Measurements from ENCODE around the gene PLAGL1. TPM values are rescaled to one million over a fixed set of nuclear protein-coding genes. Genes with fewer than 3 reads are reported as not detected.

The PLAGL1 gene
- polyA plus RNA-seq, 12 donors, result 228 to 470 (median 298) TPM

GRCh38 chr6:143970456-143971218 lies 37.4 kb downstream of the PLAGL1 start:
- DNase-seq, result peak; percentile 73

GRCh38 chr6:143969077-143969476 lies 39.0 kb downstream of the PLAGL1 start:
- no peak for DNase-seq

DNA sequence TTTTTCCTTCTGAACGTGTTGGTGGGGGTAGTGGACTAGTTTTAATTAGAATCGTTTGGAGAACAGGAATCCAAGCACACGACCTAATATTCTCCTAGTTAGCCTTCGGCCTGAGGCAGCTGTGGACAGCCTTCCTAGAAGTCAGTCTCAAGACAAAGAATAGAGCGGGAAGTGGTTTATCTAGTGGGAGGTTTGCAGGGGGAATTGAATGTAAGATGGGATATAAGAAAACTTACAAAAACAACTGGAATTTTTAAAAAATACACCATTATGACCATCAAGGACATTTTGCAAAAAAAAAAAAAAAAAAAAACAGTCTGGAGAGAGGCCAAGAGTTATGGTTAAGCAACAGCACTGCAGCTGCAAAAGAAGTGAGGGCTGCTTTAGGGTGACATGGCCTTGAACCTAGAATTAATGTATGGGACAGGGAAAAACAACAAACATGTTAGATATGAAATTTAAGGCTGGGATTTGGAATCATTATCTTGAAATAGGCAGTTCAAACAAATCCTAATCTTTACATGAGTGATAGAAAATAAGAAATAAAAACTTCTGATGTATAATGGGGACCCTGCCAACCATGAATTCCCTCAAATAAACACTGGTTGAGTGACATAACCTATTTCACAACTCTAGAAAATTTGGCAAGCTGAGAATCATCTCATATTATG lies 40.2 kb downstream of the PLAGL1 start:
- DNase-seq, result no peak

DNA sequence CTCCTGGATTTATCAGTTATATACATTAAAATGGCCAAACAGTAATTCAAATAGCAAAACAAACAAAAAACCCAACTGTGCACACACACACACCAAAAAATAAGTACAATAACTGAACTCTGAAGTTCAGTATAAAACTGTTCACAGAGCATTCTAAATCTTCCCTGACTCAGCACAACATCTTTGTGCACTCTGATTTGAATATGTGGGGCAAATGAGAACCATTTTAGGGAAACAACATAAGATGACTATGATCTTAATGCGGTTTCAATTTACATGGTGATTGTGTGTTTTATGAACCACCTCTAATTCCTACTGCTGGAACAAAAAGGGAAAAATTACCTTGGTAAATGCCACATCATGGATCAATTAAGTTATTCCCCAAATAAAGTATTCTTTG lies 41.7 kb downstream of the PLAGL1 start:
- DNase-seq, result no peak

DNA sequence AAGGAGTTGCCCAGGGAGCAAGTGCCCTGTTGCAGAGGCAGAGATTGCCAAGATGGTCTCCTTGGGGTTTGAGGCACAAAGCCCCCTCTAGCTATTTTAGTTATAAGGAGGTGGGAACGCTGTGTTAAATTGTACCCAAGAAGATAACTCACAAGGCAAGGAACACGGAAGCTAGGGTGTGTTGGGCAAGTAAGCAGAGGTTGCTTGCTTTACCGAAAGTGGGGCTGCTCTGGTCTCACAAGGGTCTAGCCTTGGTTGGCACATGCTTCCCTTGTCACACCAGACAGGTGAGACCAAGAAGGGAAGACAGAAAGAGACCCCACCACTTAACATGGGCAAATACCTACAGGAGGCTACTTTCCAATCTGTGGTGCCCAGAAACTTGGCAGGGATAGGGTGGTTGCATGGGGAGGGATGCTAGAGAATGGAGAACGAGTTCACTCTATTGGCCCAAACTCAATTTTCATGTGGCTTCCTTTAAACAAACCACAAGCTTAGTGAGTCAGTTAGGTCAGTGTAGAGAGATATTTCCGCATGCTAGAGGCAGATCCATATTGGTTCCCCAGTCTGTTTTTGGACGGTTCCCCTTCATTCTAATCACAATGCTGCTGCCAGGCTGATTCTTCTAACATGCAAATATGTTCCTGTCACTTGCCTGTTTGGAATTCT lies 42.4 kb downstream of the PLAGL1 start:
- DNase-seq, result no peak

- no peak for DNase-seq
Observed at GRCh38 chr6:143964674-143965081, 43.4 kb downstream of the PLAGL1 start.

DNA sequence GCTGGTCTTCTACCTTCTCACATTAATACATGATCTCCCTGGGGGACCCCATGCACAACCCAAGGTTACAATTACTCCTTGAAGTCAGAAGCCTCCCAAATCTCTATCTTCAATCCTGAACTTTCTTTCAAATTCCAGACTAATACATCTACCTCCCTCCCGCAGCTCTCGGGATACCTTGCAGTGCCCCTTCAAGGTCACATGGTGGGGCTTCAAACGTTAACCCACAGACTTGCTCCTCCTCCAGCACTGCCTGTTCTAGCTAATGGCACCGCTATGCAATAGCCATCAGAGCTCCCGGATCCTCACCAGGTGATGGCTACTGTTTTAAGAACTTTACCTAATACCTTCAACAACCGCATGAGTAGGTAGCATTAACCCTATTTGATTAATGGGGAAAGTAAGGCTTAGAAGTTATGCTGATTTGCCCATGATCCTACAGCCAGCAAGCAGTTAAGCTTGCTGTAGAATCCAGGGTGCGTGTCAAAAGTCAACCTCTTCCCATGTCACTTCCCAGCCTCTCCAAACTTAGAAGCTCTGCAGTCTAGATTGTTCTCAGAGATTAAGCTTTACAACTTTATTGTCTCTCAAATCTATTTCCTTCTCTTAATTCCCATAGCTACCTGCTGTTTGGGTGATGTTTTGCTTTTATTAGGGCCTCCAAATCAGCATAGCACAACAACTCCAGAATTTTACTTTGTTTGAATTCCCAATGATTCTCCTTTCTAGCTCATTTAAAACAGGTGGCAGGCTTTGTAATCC lies 44.7 kb downstream of the PLAGL1 start:
- no peak for DNase-seq

DNA sequence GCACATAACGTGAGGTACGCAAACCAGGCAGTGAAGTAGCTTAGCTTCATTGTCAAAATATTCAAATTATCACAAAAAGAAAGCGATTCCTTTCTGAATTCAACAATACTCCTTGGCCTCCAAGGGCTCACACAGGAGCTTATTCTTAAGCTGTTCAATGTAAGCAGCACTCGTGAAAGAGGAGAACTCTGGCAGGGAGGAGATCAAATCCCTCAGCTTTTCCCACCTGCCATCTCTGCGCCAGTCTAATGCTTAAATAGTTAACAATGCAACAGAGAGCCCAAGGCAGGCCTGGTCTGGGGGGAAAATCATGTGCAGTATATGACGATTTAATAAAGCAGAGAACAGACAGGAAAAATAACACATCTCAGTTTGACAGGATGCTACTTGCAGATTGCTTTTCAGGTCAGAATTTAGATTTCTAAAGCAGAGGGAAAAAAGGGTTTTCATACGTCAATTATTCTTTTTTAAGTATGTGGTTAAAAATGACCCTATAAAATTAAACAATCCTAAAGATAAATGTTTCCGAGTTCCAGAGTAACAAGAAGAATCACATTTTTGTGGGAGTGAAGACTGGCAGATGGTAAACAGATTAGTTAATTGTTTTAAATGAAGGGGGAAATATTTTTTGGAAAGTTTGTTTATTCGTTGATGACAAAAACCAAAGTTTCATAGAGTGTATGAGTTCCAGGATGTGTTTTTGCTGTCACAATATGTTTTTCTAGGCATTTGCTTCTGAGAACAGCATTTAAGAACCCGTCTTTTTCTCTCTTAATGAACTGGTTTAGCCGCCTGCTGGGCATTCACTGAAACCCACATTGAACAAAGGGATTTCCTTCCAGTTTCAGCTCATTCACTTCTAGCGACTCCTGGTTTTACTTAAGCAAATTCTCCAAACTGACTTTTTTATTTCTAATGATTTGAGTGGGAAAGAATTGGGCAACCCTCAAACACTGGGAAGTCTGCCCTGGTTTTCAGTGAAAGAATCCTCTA lies 45.9 kb downstream of the PLAGL1 start:
- peak; percentile 70 for DNase-seq

- DNase-seq, result no peak
Observed at GRCh38 chr6:143961066-143961465, 47.0 kb downstream of the PLAGL1 start.

DNA sequence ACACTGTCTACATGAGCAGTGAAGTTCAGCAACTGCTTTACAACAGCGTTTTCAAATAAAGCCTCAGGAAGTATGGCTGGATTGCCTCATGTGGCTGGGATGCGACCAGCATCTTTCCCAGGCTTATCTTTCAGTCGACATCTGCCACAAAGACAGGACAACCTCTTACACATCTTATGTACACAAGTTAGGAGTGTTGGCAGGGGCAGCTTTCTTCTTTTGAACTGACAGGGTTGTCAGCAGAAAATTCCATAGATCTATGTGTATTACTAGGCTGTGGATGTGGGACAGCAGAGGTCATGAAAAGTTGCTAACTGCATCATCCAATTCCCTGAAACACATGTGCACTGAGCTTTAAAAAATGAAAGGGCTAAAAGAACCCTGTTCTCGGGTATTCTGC lies 48.1 kb downstream of the PLAGL1 start:
- DNase-seq, result no peak

DNA sequence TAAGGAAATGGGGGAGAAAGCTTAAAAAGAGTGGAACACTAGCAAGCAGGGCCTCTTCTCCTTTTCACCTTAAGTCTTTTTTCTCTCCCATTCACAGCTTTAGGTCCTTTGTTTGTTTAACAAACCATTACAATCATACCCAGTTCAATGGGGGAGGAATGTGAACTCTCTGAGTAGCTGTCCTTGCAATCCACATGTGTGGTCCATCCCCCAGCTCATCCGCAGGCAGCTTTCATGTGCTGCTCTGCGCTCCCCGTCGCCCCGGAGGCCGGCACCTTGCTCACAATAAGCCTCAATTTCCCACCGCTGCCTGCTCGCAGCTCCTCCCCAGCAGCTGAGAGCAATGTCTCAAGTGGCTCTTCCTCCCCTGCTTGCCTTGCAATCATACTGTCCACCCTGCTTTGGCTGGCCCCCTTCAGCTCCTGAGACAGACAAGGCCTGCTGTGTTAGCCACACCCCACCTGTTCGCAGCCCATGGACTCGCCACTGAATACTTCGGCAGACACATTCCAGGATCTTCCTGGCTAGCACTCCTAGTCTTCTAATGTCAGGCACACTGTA lies 49.1 kb downstream of the PLAGL1 start:
- no peak for DNase-seq

DNA sequence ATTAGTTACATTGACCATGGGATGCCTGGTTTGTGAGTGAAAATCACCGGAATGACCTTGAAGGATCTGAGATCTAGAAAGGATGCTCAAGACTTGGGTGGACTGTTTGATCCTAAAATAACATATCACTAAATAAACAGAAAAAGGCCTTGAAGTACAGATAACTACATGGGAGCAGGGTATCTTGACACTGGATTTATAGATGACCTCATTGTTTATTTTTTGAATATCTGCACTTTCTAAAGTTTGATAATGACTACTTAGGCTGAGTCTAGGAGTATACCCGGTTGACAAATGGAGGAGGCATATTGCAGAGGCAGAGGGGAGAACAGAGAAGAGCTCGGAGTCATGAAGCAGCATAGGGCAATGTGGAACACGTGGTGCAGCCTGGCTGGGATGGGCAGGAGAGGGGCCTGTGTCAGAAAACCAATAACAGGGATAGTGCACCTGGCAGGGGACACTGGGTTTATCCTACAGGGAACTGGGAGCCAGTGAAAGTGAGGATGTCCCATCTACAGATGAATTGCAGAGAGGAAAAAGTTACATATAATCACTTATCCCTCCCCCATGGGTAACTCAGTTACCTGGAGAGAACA lies 50.3 kb downstream of the PLAGL1 start:
- no peak for DNase-seq

DNA sequence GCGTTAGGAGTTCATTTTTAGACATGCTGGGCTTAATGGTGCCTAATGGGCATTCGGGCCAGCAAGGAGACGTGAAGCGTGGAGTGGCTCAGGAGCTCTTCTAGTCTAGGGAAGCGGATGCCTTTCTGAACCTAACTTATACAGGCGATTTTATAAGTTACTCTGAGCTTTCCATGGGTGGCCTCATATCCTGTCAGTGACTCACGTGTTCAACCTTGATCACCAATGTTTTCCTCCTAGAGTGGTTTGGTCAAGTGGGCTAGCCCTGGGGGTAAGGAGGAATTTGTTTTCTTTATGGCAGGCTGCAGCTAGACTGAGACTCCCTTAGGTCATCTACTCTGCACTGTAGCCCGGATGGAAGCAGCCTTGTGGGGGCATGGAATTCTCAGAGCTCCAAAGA lies 52.1 kb downstream of the PLAGL1 start:
- no peak for DNase-seq

DNA sequence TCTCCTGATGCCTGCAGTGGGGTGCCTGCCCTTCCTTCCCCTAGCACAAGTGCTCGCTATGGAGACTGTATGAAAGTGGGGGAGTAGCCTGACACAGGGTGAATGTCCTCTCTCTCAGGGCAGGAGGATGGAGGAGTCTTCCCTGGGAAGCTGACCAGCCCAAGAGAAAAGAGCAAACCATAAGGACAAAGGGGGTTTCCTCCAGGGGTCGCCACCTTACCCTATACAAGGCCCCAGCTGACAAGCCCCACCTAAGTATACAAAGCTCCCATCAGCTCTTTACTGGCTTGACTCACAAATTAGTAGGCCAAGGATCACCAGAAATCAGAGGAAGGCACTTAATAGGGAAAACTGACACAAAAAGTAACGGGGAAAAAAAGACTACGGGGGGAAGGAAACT lies 54.1 kb downstream of the PLAGL1 start:
- DNase-seq, result no peak

DNA sequence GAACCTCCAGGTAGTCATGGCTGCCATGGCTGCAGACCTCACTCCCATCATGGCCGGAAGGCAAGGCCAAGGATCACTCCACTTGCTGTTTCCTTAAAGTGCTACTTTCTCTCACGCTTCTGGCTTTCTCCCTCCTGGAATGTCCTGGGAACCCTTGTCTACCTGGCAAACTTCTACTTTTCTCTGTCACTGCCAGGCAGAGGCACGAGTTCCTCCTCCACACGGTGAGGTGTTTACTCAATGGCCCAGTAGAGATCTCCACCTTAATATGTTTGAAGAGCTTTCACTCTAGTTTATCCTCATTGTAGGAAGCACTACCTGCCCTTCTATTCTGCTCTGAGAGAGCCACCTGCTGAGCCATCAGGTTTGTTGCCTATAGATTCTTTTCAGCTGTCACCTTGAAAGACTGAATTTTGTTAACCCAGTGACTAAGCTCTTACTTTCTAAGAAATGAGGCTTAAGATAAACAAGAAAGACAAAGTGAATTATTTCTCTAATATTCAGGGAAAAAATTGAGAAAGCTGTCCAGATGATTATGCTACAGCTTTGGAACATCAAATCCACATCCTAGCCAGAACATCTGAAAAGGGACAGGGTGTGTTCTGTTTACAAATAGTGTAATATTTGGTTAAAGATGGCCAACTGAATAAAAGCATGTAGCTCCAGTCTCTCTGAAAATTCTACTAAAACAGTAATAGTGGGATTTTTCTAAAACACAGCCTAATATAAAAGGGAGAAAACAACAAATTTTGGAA lies 54.9 kb downstream of the PLAGL1 start:
- no peak for DNase-seq

DNA sequence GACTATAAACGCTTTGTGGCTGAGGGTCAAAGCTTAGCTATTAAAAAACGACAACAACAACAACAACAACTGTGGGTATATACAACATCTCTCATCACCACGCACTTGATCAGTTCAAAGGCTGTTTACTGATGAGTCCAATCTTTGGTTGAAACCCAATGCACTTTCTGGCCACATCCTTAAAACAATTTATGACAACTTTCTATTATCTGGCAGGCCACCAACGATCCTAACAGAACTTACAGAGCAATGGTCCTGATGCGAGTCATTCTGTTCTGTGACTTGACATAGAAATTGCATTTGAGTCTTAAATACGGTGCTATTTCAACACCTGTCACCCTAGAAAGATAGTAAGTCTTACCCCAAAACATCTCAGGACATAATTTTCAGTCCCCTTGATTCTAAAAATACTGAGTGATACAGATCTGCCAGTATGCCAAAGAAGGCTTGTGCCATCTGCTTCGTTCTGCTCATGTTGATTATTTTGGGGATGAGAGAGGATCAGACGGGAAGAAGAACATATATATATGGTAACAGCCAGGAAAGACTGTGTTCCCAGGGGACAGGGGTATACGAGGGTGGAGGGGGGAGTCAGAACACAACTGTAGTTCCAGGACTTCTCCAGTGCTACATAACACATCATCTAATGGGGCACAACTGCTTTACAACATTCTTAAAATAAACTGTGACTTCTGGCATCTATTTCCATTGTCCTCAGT lies 55.8 kb downstream of the PLAGL1 start:
- DNase-seq, result no peak

GRCh38 chr6:143950875-143951274 lies 57.2 kb downstream of the PLAGL1 start:
- DNase-seq, result no peak

- no peak for DNase-seq
Observed at GRCh38 chr6:143949962-143950361, 58.1 kb downstream of the PLAGL1 start.

- no peak for DNase-seq
Observed at GRCh38 chr6:143949535-143949934, 58.5 kb downstream of the PLAGL1 start.

All from muscle of arm (tissue), 12 donors.